ENCODE measurements around the gene MATCAP1. TPM values are rescaled to one million over a fixed set of nuclear protein-coding genes. Genes with fewer than 3 reads are reported as not detected.

The MATCAP1 gene
- total and polyA plus RNA-seq, 2 of the 13 experiments (the other 11 are each of a cell fraction or from before 2014, with no cell fraction given): 11.2 to 24.5 TPM

DNA sequence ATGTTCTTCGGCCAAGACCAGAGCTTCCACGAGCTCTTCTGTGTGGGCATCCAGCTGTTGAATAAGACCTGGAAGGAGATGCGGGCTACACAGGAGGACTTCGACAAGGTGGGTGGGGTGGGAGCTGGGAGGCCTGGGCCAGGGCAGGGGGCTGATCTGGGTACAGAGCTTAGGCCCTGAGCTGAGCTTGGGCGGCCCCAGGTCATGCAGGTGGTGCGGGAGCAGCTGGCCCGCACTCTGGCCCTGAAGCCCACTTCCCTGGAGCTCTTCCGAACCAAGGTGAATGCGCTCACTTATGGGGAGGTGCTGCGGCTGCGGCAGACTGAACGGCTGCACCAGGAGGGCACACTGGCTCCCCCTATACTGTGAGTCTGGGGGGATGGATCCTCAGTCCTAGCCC lies 18.7 kb upstream of the MATCAP1 start:
- Histone ChIP-seq H3K27me3 (ENCODE audit: control insufficient read depth in 1 of 2, insufficient read depth in 2 of 2, low read length in 2 of 2) (no peaks in the 10 kb centered on the region), H3K79me2 (ENCODE audit: insufficient read depth, low read length) (no peaks in the 10 kb centered on the region), H4K20me1 (ENCODE audit: insufficient read depth, low read length) (no peaks in the 10 kb centered on the region), H2AFZ (ENCODE audit: low read length) (no peak overlapping the region), H3K9me3 (ENCODE audit: low read length) (no peaks in the 10 kb centered on the region), H3K36me3 (replicated peaks in 1 of 2; ENCODE audit: control insufficient read depth in 1 of 2, insufficient read depth in 2 of 2, low read length in 2 of 2) (peaks cover 33 to 44% of the 10 kb centered on the region in 2 experiments), H3K9ac (ENCODE audit: insufficient read depth, low read depth, low read length) (no peak overlapping the region), H3K4me2 (ENCODE audit: low read depth, low read length) (no peak overlapping the region), H3K4me3 (replicated peaks in 1 of 3; ENCODE audit: insufficient read depth in 1 of 3, low read depth in 2 of 3, low read length in 3 of 3) (no peak overlapping the region), H3K4me1 (ENCODE audit: insufficient read depth, low read length) (peaks cover 24% of the 10 kb centered on the region), H3K27ac (ENCODE audit: extremely low read length, insufficient read depth, low read length) (no peak overlapping the region)
- DNase-seq (ENCODE audit: low spot score): no peak
- intact Hi-C loops (cut with micrococcal nuclease; ENCODE audit: unreplicated experiment) (no loop called here), in situ Hi-C loops (cut with HindIII; ENCODE audit: extremely low pct_ligation_motif_present, low pct_unique_long_range_greater_than_20kb) (no loop called here)
- 98% methylated on average over 8 of the region's 12 CpGs for WGBS (ENCODE audit: low lambda C conversion rate)
- ChIA-PET CTCF (ENCODE audit: low intra/inter-chr PET ratio, low total read pairs) (no interaction called here), POLR2A (interaction anchor here (0.7 to 1.2 kb wide), 4 partner anchors 10 to 44 kb away, joined by 3 to 4 read pairs (median 3); partner anchors contain the start of genes E2F4 and TMEM208)
- no peak for FAIRE-seq
- no TSS peak for BruUV-seq (replicated peaks)
- no peak for ATAC-seq
- TF ChIP-seq PLRG1 (conservative IDR thresholded peaks at IDR 0.05) (no peak), ZEB1 (IDR thresholded peaks at IDR 0.05; ENCODE audit: insufficient replicate concordance, low read depth) (no peak), SKIL (CRISPR knock-in tag; IDR thresholded peaks at IDR 0.05; ENCODE audit: borderline replicate concordance) (no peak), XRCC5 (optimal IDR thresholded peaks at IDR 0.05; ENCODE audit: low read length) (no peak), TBX2 (CRISPR knock-in tag; IDR thresholded peaks at IDR 0.05; ENCODE audit: borderline replicate concordance) (no peak), ZNF781 (CRISPR knock-in tag; IDR thresholded peaks at IDR 0.05; ENCODE audit: borderline replicate concordance, not compliant biosample characterization) (no peak), IKZF4 (CRISPR knock-in tag; IDR thresholded peaks at IDR 0.05; ENCODE audit: borderline replicate concordance, low read depth, not compliant biosample characterization) (no peak), YEATS2 (CRISPR knock-in tag; IDR thresholded peaks at IDR 0.05; ENCODE audit: borderline replicate concordance) (no peak), RBAK (CRISPR knock-in tag; IDR thresholded peaks at IDR 0.05) (no peak), ZNF362 (CRISPR knock-in tag; IDR thresholded peaks at IDR 0.05; ENCODE audit: borderline replicate concordance) (no peak), SMAD9 (CRISPR knock-in tag; IDR thresholded peaks at IDR 0.05) (no peak), CC2D1A (CRISPR knock-in tag; IDR thresholded peaks at IDR 0.05) (no peak), ZNF253 (CRISPR knock-in tag; IDR thresholded peaks at IDR 0.05; ENCODE audit: borderline replicate concordance) (no peak), ARHGAP35 (CRISPR knock-in tag; IDR thresholded peaks at IDR 0.05; ENCODE audit: borderline replicate concordance) (no peak)
- TF ChIP-seq, protein P1, sequence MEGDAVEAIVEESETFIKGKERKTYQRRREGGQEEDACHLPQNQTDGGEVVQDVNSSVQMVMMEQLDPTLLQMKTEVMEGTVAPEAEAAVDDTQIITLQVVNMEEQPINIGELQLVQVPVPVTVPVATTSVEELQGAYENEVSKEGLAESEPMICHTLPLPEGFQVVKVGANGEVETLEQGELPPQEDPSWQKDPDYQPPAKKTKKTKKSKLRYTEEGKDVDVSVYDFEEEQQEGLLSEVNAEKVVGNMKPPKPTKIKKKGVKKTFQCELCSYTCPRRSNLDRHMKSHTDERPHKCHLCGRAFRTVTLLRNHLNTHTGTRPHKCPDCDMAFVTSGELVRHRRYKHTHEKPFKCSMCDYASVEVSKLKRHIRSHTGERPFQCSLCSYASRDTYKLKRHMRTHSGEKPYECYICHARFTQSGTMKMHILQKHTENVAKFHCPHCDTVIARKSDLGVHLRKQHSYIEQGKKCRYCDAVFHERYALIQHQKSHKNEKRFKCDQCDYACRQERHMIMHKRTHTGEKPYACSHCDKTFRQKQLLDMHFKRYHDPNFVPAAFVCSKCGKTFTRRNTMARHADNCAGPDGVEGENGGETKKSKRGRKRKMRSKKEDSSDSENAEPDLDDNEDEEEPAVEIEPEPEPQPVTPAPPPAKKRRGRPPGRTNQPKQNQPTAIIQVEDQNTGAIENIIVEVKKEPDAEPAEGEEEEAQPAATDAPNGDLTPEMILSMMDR (CRISPR knock-in tag; IDR thresholded peaks at IDR 0.05): no peak
- TF ChIP-seq, protein P2, sequence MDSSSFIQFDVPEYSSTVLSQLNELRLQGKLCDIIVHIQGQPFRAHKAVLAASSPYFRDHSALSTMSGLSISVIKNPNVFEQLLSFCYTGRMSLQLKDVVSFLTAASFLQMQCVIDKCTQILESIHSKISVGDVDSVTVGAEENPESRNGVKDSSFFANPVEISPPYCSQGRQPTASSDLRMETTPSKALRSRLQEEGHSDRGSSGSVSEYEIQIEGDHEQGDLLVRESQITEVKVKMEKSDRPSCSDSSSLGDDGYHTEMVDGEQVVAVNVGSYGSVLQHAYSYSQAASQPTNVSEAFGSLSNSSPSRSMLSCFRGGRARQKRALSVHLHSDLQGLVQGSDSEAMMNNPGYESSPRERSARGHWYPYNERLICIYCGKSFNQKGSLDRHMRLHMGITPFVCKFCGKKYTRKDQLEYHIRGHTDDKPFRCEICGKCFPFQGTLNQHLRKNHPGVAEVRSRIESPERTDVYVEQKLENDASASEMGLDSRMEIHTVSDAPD (CRISPR knock-in tag; IDR thresholded peaks at IDR 0.05): no peak

Measured in HepG2 (cell line).